Nucleus accumbens (tissue), 56 donors: Measurements from ENCODE around the gene MUC7.

Experiments
- DNase-seq, 56 donors: peaks; one replicate each; lab custom pipeline; 2025; lab: John Stamatoyannopoulos, UW

MUC7 gene

GRCh38 chr4:70531981-70532380, 60.0 kb downstream of the MUC7 start:
- DNase-seq = no peak
